Activated CD4-positive, alpha-beta T cell treated with anti-CD3 and anti-CD28 coated beads for 36 hours (primary cell): Measurements from ENCODE around the gene TMC3. TPM values are rescaled to one million over a fixed set of nuclear protein-coding genes. Genes with fewer than 3 reads are reported as not detected.

Source experiments
- ATAC-seq: fragments of 200-7000 bp; cut with Tn5 transposase; one replicate; pipeline ENCODE4 v1.10.0; 2021; ENCODE audit warnings: mild to moderate bottlenecking, moderate library complexity
- CTCF ChIA-PET: fragments of 350-600 bp; sonication (Branson Sonifier 250); formaldehyde crosslinking; loops from one replicate; lab custom pipeline; 2021; ENCODE audit warnings: antibody characterized with exemption; lab: Charles Lee
- POLR2A ChIA-PET: fragments of 350-600 bp; sonication (Branson Sonifier 250); formaldehyde crosslinking; loops from one replicate; lab custom pipeline; 2021; ENCODE audit warnings: antibody characterized with exemption, inconsistent platforms; lab: Charles Lee
- DNase-seq: peaks from one replicate; pipeline ENCODE4 v3.0.0-alpha.2; 2020
- H3K27ac Mint-ChIP-seq: one replicate; pipeline ENCODE4 v1.8.0; 2021; ENCODE audit warnings: mixed read lengths
- H3K27me3 Mint-ChIP-seq: one replicate; pipeline ENCODE4 v1.8.0; 2021; ENCODE audit warnings: mixed read lengths
- H3K36me3 Mint-ChIP-seq: one replicate; pipeline ENCODE4 v1.8.0; 2021; ENCODE audit warnings: low read depth, mixed read lengths
- H3K4me1 Mint-ChIP-seq: one replicate; pipeline ENCODE4 v1.8.0; 2021; ENCODE audit warnings: mixed read lengths
- H3K4me3 Mint-ChIP-seq: one replicate; pipeline ENCODE4 v1.8.0; 2021; ENCODE audit warnings: mild to moderate bottlenecking, moderate library complexity, mixed read lengths
- H3K9me3 Mint-ChIP-seq: one replicate; pipeline ENCODE4 v1.8.0; 2021; ENCODE audit warnings: low read depth, mixed read lengths
- intact Hi-C, 2 experiments: fragments of 100-400 bp; cut with DNase I in 1 of 2; cut with micrococcal nuclease in 1 of 2; formaldehyde crosslinking; loops; one replicate each; pipeline versions ENCODE4 v1.14.2 to v1.15.1; 2022 to 2024; cut with DNase I, micrococcal nuclease
- total RNA-seq, 2 experiments: library from RNA; stranded (reverse); gene quantifications; one replicate each; pipeline ENCODE4 v1.2.3, GENCODE V29; 2021

The TMC3 gene
- total RNA-seq, 2 experiments from 2014 or later, result not detected

DNA sequence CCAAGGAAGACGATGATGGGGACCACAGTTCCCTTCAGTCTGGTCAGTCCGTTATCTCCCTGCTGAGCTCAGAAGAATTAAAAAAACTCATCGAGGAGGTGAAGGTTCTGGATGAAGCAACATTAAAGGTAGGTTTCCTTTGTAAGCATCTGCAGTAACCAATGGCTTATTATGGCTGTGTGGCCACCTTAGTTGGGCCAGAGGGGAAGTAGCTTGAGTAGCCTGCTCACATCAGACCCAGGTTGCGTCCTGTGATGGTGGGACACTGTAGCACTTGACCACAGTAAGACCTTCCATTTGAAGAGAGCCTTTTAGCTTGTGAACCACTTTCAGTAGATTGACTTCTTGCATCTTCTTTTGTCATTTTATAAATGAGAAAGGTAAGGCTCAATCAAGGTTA is 72.6 kb downstream of the TMC3 start:
- intact Hi-C loops, result no loop called here
- no peak for ATAC-seq
- peak overlapping the region; percentile 94 for H3K4me3 Mint-ChIP-seq
- H3K9me3 Mint-ChIP-seq, result no peaks in the 10 kb centered on the region
- H3K36me3 Mint-ChIP-seq, result peaks cover 95% of the 10 kb centered on the region
- POLR2A ChIA-PET, result interaction anchor here (0.9 to 2.6 kb wide), 3 partner anchors 14 to 35 kb away, joined by 3 to 8 read pairs (median 5); partner anchors contain the start of gene STARD5
- DNase-seq, result no peak
- H3K27me3 Mint-ChIP-seq, result no peaks in the 10 kb centered on the region
- peak overlapping the region; percentile 98 for H3K27ac Mint-ChIP-seq
- CTCF ChIA-PET, result interaction anchor here (0.6 to 5.0 kb wide), 11 partner anchors 9 to 91 kb away, joined by 3 to 31 read pairs (median 3); no protein-coding TSS in a partner anchor
- H3K4me1 Mint-ChIP-seq, result peaks cover 68% of the 10 kb centered on the region

DNA sequence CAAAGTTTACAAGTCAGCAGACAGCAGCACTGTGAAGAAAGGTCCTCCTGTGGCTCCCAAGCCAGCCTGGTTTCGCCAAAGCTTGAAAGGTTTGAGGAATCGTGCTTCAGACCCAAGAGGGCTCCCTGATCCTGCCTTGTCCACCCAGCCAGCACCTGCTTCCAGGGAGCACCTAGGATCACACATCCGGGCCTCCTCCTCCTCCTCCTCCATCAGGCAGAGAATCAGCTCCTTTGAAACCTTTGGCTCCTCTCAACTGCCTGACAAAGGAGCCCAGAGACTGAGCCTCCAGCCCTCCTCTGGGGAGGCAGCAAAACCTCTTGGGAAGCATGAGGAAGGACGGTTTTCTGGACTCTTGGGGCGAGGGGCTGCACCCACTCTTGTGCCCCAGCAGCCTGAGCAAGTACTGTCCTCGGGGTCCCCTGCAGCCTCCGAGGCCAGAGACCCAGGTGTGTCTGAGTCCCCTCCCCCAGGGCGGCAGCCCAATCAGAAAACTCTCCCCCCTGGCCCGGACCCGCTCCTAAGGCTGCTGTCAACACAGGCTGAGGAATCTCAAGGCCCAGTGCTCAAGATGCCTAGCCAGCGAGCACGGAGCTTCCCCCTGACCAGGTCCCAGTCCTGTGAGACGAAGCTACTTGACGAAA is 74.3 kb downstream of the TMC3 start:
- intact Hi-C loops, result loop anchor here in 1 of 2 experiments (10.0 kb wide), 3 partner anchors 295 to 1245 kb away; partner anchors contain the start of genes MEX3B, RPS17 and TLNRD1
- H3K27ac Mint-ChIP-seq, result peak overlapping the region; percentile 98
- CTCF ChIA-PET, result interaction anchor here (0.6 to 5.0 kb wide), 8 partner anchors 9 to 75 kb away, joined by 3 to 31 read pairs (median 5); no protein-coding TSS in a partner anchor
- no peaks in the 10 kb centered on the region for H3K9me3 Mint-ChIP-seq
- peaks cover 68% of the 10 kb centered on the region for H3K4me1 Mint-ChIP-seq
- no peak for ATAC-seq
- peaks cover 83% of the 10 kb centered on the region for H3K36me3 Mint-ChIP-seq
- POLR2A ChIA-PET, result interaction anchor here (1.2 kb wide), 1 partner anchor 24 kb away, joined by 3 read pairs; the partner anchor contains the start of gene STARD5
- H3K4me3 Mint-ChIP-seq, result peak overlapping the region; percentile 94
- DNase-seq, result no peak
- H3K27me3 Mint-ChIP-seq, result no peaks in the 10 kb centered on the region

DNA sequence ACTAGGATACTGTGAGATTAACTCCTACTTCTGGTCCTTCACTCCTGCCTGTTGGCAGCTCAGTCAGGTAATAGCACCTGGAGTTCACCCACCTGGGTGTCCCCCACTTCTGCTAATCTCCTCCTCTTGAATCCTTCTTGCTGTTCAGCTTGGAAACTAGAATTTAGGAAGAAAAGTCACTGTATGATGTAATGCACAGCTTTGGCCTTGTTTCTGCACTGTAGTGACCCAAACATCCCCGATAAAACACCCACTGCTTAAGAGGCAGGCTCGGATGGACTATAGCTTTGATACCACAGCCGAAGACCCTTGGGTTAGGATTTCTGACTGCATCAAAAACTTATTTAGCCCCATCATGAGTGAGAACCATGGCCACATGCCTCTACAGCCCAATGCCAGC is 74.9 kb downstream of the TMC3 start:
- Mint-ChIP-seq H3K27ac (peak overlapping the region; percentile 98), H3K4me3 (peak overlapping the region; percentile 94), H3K9me3 (no peaks in the 10 kb centered on the region), H3K4me1 (peaks cover 68% of the 10 kb centered on the region), H3K36me3 (peaks cover 80% of the 10 kb centered on the region), H3K27me3 (no peaks in the 10 kb centered on the region)
- intact Hi-C loops, result loop anchor here in 1 of 2 experiments (10.0 kb wide), 3 partner anchors 294 to 1246 kb away; partner anchors contain the start of genes MEX3B, RPS17 and TLNRD1
- DNase-seq (no peak), ATAC-seq (no peak)
- ChIA-PET POLR2A (interaction anchor here (1.2 kb wide), 1 partner anchor 25 kb away, joined by 3 read pairs; the partner anchor contains the start of gene STARD5), CTCF (interaction anchor here (0.6 to 5.0 kb wide), 8 partner anchors 9 to 74 kb away, joined by 3 to 31 read pairs (median 3); no protein-coding TSS in a partner anchor)

- H3K4me1 Mint-ChIP-seq, result peaks cover 68% of the 10 kb centered on the region
- peaks cover 74% of the 10 kb centered on the region for H3K36me3 Mint-ChIP-seq
- H3K9me3 Mint-ChIP-seq, result no peaks in the 10 kb centered on the region
- intact Hi-C loops, result loop anchor here in 1 of 2 experiments (10.0 kb wide), 3 partner anchors 294 to 1246 kb away; partner anchors contain the start of genes MEX3B, RPS17 and TLNRD1
- CTCF ChIA-PET, result interaction anchor here (0.7 to 5.0 kb wide), 7 partner anchors 8 to 45 kb away, joined by 3 to 31 read pairs (median 4); no protein-coding TSS in a partner anchor
- H3K27me3 Mint-ChIP-seq, result no peaks in the 10 kb centered on the region
- peak overlapping the region; percentile 94 for H3K4me3 Mint-ChIP-seq
- POLR2A ChIA-PET, result interaction anchor here (1.2 kb wide), 1 partner anchor 25 kb away, joined by 3 read pairs; the partner anchor contains the start of gene STARD5
- DNase-seq (no peak), ATAC-seq (no peak)
- peak overlapping the region; percentile 98 for H3K27ac Mint-ChIP-seq
Measured at GRCh38 chr15:81298611-81299010, 75.4 kb downstream of the TMC3 start.

DNA sequence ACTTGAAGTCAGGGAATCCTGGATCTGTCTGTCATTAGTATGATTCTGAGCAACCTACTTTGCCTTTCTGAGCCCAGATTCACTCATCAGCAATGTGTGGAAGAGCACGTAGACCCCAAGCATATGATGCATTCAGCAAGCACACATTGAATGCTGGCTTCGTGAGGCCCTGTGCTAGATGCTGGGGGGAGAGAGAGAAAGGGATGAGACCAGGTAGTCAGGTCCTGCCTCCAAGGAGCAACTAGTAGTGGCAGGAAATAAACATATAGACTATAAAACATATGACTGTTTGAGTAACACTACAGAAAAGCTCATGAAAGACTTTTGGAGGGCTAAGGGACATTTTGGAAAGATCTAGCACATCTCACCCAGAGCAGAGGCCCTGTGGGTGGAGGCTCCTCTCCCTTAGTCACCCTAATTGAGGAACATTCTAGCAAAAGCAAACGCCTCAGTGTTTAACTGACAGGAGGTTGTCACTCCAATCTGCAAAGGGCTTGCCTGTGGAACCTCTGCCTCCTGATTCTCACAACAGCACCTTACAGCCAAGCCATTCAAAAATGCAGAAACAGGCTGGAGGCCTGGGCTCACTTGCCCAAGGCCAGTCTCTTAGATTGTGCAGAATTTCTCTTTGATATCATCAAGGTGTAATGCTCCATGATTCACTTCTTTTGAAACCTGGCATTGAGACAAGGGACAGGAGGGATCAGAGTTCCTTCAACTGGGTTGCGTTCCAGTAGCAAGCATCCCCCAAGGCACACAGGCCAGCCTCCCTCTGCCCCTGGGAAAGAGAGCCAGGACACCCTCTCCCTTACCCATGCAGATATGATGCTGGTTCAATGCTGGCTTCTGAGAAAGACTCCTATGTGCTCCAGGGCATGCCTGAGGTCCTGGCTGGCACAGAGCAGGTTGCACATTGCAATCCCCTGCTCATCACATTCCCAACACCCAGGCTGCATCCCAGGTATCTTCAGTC is 76.1 kb downstream of the TMC3 start:
- ChIA-PET CTCF (interaction anchor here (0.9 to 1.7 kb wide), 3 partner anchors 7 to 25 kb away, joined by 3 to 7 read pairs (median 4); no protein-coding TSS in a partner anchor), POLR2A (no interaction called here)
- intact Hi-C loops, result loop anchor here (1.0 to 10.0 kb wide), 8 partner anchors 23 to 1327 kb away; partner anchors contain the start of genes MEX3B (in 2 of the 2), RPS17 (in 2 of the 2), BCL2A1 (in 1 of the 2) and TLNRD1 (in 1 of the 2)
- no peaks in the 10 kb centered on the region for H3K27me3 Mint-ChIP-seq
- peaks cover 62% of the 10 kb centered on the region for H3K4me1 Mint-ChIP-seq
- peak; percentile 73 for DNase-seq
- ATAC-seq, result peak; percentile 24
- H3K9me3 Mint-ChIP-seq, result no peaks in the 10 kb centered on the region
- peaks cover 67% of the 10 kb centered on the region for H3K36me3 Mint-ChIP-seq
- H3K4me3 Mint-ChIP-seq, result peak overlapping the region; percentile 94
- peak overlapping the region; percentile 98 for H3K27ac Mint-ChIP-seq

DNA sequence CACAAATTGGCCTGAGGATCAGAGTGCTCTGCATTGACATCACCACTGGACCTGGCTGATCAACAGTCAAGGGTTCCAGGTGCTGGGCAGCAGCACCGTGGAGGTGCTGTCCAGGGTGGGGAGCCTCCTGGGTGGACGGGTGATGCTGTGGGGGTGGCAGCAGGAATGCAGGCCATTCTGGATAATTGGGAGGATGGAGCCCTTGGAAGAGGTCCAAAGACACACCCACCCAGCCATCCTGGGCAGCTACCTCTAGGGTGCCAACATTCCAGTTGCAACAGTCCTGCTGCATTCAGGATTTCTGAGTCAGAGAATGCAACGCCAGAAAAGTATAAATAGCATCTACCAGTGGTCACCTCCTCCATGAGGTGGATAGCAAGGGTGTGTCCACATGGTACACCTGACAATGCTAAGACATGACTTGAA is 76.9 kb downstream of the TMC3 start:
- H3K27ac Mint-ChIP-seq, result peak overlapping the region; percentile 98
- no peak for DNase-seq
- no peaks in the 10 kb centered on the region for H3K27me3 Mint-ChIP-seq
- ChIA-PET CTCF (interaction anchor here (0.6 to 2.7 kb wide), 7 partner anchors 10 to 31 kb away, joined by 3 to 18 read pairs (median 4); no protein-coding TSS in a partner anchor), POLR2A (interaction anchor here (0.7 to 1.2 kb wide), 4 partner anchors 10 to 750 kb away, joined by 3 to 7 read pairs (median 3); partner anchors contain the start of gene STARD5)
- peak overlapping the region; percentile 94 for H3K4me3 Mint-ChIP-seq
- peaks cover 62% of the 10 kb centered on the region for H3K4me1 Mint-ChIP-seq
- no peaks in the 10 kb centered on the region for H3K9me3 Mint-ChIP-seq
- no peak for ATAC-seq
- H3K36me3 Mint-ChIP-seq, result peaks cover 60% of the 10 kb centered on the region
- intact Hi-C loops, result loop anchor here (1.0 to 10.0 kb wide), 8 partner anchors 22 to 1326 kb away; partner anchors contain the start of genes MEX3B (in 2 of the 2), RPS17 (in 2 of the 2), BCL2A1 (in 1 of the 2) and TLNRD1 (in 1 of the 2)

GRCh38 chr15:81296673-81297072 is 77.3 kb downstream of the TMC3 start:
- Mint-ChIP-seq H3K27me3 (no peaks in the 10 kb centered on the region), H3K27ac (peak overlapping the region; percentile 98), H3K36me3 (peaks cover 55% of the 10 kb centered on the region), H3K4me3 (peak overlapping the region; percentile 94), H3K4me1 (peaks cover 62% of the 10 kb centered on the region), H3K9me3 (no peaks in the 10 kb centered on the region)
- intact Hi-C loops, result loop anchor here (1.0 to 10.0 kb wide), 11 partner anchors 10 to 1326 kb away; partner anchors contain the start of genes MEX3B (in 2 of the 2), RPS17 (in 2 of the 2), TLNRD1 (in 2 of the 2) and BCL2A1 (in 1 of the 2)
- ATAC-seq, result peak; percentile 54
- ChIA-PET CTCF (interaction anchor here (0.6 to 2.7 kb wide), 8 partner anchors 10 to 36 kb away, joined by 3 to 18 read pairs (median 4); no protein-coding TSS in a partner anchor), POLR2A (interaction anchor here (0.7 to 1.2 kb wide), 4 partner anchors 11 to 750 kb away, joined by 3 to 7 read pairs (median 3); partner anchors contain the start of gene STARD5)
- peak; percentile 86 for DNase-seq

DNA sequence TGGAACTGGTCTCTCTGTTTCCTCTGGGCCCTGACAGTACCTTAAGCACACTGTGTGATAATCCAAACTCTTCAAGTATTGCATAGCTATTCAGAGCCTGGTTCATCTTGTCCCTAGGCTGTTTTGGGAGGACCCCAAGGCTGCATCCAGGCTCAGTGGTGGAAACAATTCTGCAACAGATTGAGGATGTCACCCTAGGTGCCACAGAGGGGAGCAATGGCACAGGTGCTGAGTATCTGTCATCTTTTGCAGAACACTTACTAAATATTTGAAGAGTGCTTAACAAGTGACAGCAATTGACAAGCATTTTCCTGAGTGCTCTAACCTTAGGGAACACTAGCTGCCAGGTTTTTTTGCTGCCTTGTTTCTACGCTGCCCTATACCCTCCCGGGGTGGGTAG is 77.8 kb downstream of the TMC3 start:
- DNase-seq (peak; percentile 34), ATAC-seq (no peak)
- peak overlapping the region; percentile 94 for H3K4me3 Mint-ChIP-seq
- H3K27me3 Mint-ChIP-seq, result no peaks in the 10 kb centered on the region
- peaks cover 62% of the 10 kb centered on the region for H3K4me1 Mint-ChIP-seq
- ChIA-PET POLR2A (interaction anchor here (1.0 to 1.2 kb wide), 3 partner anchors 11 to 273 kb away, joined by 3 to 7 read pairs (median 3); partner anchors contain the start of gene STARD5), CTCF (interaction anchor here (0.7 to 2.7 kb wide), 8 partner anchors 9 to 36 kb away, joined by 3 to 18 read pairs (median 4); no protein-coding TSS in a partner anchor)
- H3K27ac Mint-ChIP-seq, result peak overlapping the region; percentile 98
- peaks cover 50% of the 10 kb centered on the region for H3K36me3 Mint-ChIP-seq
- intact Hi-C loops, result loop anchor here (1.0 to 10.0 kb wide), 10 partner anchors 10 to 1325 kb away; partner anchors contain the start of genes MEX3B (in 2 of the 2), RPS17 (in 2 of the 2), TLNRD1 (in 2 of the 2) and BCL2A1 (in 1 of the 2)
- H3K9me3 Mint-ChIP-seq, result no peaks in the 10 kb centered on the region

DNA sequence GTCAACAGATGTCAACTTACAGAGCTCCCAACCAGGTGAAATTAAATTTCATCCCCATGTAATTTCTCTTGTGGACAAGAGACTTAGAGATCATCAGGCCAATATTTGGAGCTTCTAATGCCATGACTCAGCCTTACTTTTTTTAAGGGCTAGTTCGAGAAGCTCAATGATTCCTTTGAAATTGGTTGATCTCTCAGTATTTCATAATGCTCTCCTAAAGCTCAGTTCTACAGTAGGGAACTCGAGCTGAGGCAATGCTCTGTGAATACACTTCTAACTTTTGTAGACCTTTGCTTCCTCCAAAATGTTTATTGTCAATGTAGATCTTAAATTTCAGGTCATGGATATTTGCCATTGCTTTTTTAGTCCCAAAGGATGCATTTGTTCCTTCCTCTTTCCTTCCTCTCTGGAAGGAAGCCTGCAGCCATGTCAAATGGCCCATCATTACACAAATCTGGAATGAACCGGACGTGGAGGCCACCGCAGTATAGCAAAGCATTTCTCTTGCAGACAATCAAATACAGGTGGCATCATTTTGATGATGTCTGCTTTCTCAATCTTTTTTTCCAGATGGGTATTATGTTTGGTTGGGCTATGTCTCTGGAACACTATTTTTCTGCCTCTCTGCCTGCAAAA is 78.4 kb downstream of the TMC3 start:
- no peaks in the 10 kb centered on the region for H3K27me3 Mint-ChIP-seq
- DNase-seq (peak; percentile 39), ATAC-seq (no peak)
- POLR2A ChIA-PET, result interaction anchor here (0.8 to 1.1 kb wide), 3 partner anchors 14 to 29 kb away, joined by 3 to 4 read pairs (median 3); partner anchors contain the start of gene STARD5
- H3K9me3 Mint-ChIP-seq, result no peaks in the 10 kb centered on the region
- CTCF ChIA-PET, result interaction anchor here (0.8 to 2.7 kb wide), 6 partner anchors 9 to 29 kb away, joined by 3 to 18 read pairs (median 8); no protein-coding TSS in a partner anchor
- peaks cover 61% of the 10 kb centered on the region for H3K4me1 Mint-ChIP-seq
- H3K36me3 Mint-ChIP-seq, result peaks cover 44% of the 10 kb centered on the region
- peak overlapping the region; percentile 98 for H3K27ac Mint-ChIP-seq
- intact Hi-C loops, result loop anchor here (1.0 to 10.0 kb wide), 11 partner anchors 9 to 1325 kb away; partner anchors contain the start of genes MEX3B (in 2 of the 2), RPS17 (in 2 of the 2), TLNRD1 (in 2 of the 2) and BCL2A1 (in 1 of the 2)
- peak overlapping the region; percentile 94 for H3K4me3 Mint-ChIP-seq
